DOHH2 (cell line): Measurements from ENCODE around the gene DEAF1.

Experiments
- H3F3A ChIP-seq: fragments of 200-600 bp; sonication (generic), shearing (Covaris generic); 2 replicates; pipeline ENCODE4 v1.6.0; 2016; ENCODE audit warnings: antibody characterized with exemption, mild to moderate bottlenecking; ENCODE audit not compliant: control insufficient read depth, insufficient read depth
- H3K27ac ChIP-seq: fragments of 200-600 bp; sonication (generic); 2 replicates; pipeline ENCODE4 v1.5.1; 2014; ENCODE audit warnings: low read depth, mild to moderate bottlenecking, low read length, moderate library complexity
- H3K27me3 ChIP-seq: fragments of 200-600 bp; sonication (generic); 2 replicates; pipeline ENCODE4 v1.6.1; 2014; ENCODE audit warnings: mild to moderate bottlenecking, low read length, mixed read lengths; ENCODE audit not compliant: control insufficient read depth
- H3K36me3 ChIP-seq: fragments of 200-600 bp; sonication (generic); 2 replicates; pipeline ENCODE4 v1.6.1; 2014; ENCODE audit warnings: mild to moderate bottlenecking, low read length, moderate library complexity, mixed read lengths; ENCODE audit not compliant: control insufficient read depth
- H3K4me1 ChIP-seq: fragments of 200-600 bp; sonication (generic); 2 replicates; pipeline ENCODE4 v1.6.1; 2014; ENCODE audit warnings: mild to moderate bottlenecking, low read length, mixed read lengths; ENCODE audit not compliant: control insufficient read depth
- H3K4me2 ChIP-seq: fragments of 200-600 bp; sonication (generic); 2 replicates; pipeline ENCODE4 v1.6.0; 2014; ENCODE audit warnings: mild to moderate bottlenecking, low read length, moderate library complexity
- H3K4me3 ChIP-seq: fragments of 200-600 bp; sonication (generic); 2 replicates; pipeline ENCODE4 v1.5.1; 2014; ENCODE audit warnings: mild to moderate bottlenecking, low read length, mixed read lengths
- H3K79me2 ChIP-seq: fragments of 200-600 bp; sonication (generic); 2 replicates; pipeline ENCODE4 v1.6.1; 2014; ENCODE audit warnings: mild to moderate bottlenecking, low read length, mixed read lengths; ENCODE audit not compliant: control insufficient read depth
- H3K9me2 ChIP-seq: fragments of 200-600 bp; sonication (generic); replicated peaks from 2 replicates; pipeline ENCODE4 v1.6.1; 2014; ENCODE audit warnings: mild to moderate bottlenecking, low read length, mixed read lengths; ENCODE audit not compliant: control insufficient read depth
- H3K9me3 ChIP-seq: fragments of 200-600 bp; sonication (generic); 2 replicates; pipeline ENCODE4 v1.6.1; 2014; ENCODE audit warnings: antibody characterized with exemption, low read length, mixed read lengths; ENCODE audit not compliant: control insufficient read depth, insufficient read depth
- H4K20me1 ChIP-seq: fragments of 200-600 bp; sonication (generic); 2 replicates; pipeline ENCODE4 v1.6.0; 2014; ENCODE audit warnings: low read depth, mild to moderate bottlenecking, antibody characterized with exemption, low read length, moderate library complexity; ENCODE audit not compliant: control insufficient read depth, insufficient read depth
- CTCF ChIP-seq: fragments of 200-600 bp; sonication (generic); IDR thresholded peaks from one replicate; pipeline ENCODE4 v1.5.1; 2014; ENCODE audit warnings: antibody characterized with exemption, mild to moderate bottlenecking, low read depth, low read length; ENCODE audit not compliant: poor library complexity, severe bottlenecking
- EZH2phosphoT487 ChIP-seq: fragments of 200-600 bp; sonication (generic); IDR thresholded peaks from 2 replicates; pipeline ENCODE4 v1.6.1; 2017; ENCODE audit warnings: borderline replicate concordance, mild to moderate bottlenecking, antibody characterized with exemption, low read length, moderate library complexity, mixed read lengths

DEAF1 gene

GRCh38 chr11:643849-644738, 50.9 kb downstream of the DEAF1 start:
- H3K36me3 ChIP-seq, result no peaks in the 10 kb centered on the region
- H3K9me3 ChIP-seq, result no peaks in the 10 kb centered on the region
- no peaks in the 10 kb centered on the region for H3K9me2 ChIP-seq
- no peaks in the 10 kb centered on the region for H3F3A ChIP-seq
- TF ChIP-seq EZH2phosphoT487 (no peak), CTCF (no peak)
- no peak overlapping the region for H3K27ac ChIP-seq
- no peaks in the 10 kb centered on the region for H3K4me1 ChIP-seq
- no peaks in the 10 kb centered on the region for H3K79me2 ChIP-seq
- no peak overlapping the region for H3K4me3 ChIP-seq
- H4K20me1 ChIP-seq, result no peaks in the 10 kb centered on the region
- no peaks in the 10 kb centered on the region for H3K27me3 ChIP-seq
- H3K4me2 ChIP-seq, result no peak overlapping the region

- H3K79me2 ChIP-seq, result no peaks in the 10 kb centered on the region
- H4K20me1 ChIP-seq, result no peaks in the 10 kb centered on the region
- H3K4me3 ChIP-seq, result no peak overlapping the region
- H3F3A ChIP-seq, result no peaks in the 10 kb centered on the region
- no peak overlapping the region for H3K27ac ChIP-seq
- no peaks in the 10 kb centered on the region for H3K27me3 ChIP-seq
- H3K4me2 ChIP-seq, result no peak overlapping the region
- H3K4me1 ChIP-seq, result no peaks in the 10 kb centered on the region
- no peaks in the 10 kb centered on the region for H3K9me2 ChIP-seq
- H3K36me3 ChIP-seq, result no peaks in the 10 kb centered on the region
- no peaks in the 10 kb centered on the region for H3K9me3 ChIP-seq
- TF ChIP-seq CTCF, result no peak
- TF ChIP-seq EZH2phosphoT487, result no peak
Observed at GRCh38 chr11:643366-643765, 51.7 kb downstream of the DEAF1 start.

- Histone ChIP-seq H3K4me3 (no peak overlapping the region), H3F3A (no peaks in the 10 kb centered on the region), H3K9me2 (no peaks in the 10 kb centered on the region), H3K27me3 (no peaks in the 10 kb centered on the region), H3K79me2 (no peaks in the 10 kb centered on the region), H4K20me1 (no peaks in the 10 kb centered on the region), H3K36me3 (no peaks in the 10 kb centered on the region), H3K4me1 (no peaks in the 10 kb centered on the region), H3K4me2 (no peak overlapping the region), H3K27ac (no peak overlapping the region), H3K9me3 (no peaks in the 10 kb centered on the region)
- TF ChIP-seq EZH2phosphoT487 (no peak), CTCF (no peak)
Observed at GRCh38 chr11:641806-642370, 53.1 kb downstream of the DEAF1 start.
